ENCODE measurements around the gene RALGAPA2. TPM values are rescaled to one million over a fixed set of nuclear protein-coding genes. Genes with fewer than 3 reads are reported as not detected.

Gene RALGAPA2
- total and polyA plus RNA-seq, 2 experiments from 2014 or later, result 13.1 to 43.4 TPM

- TF ChIP-seq, protein P1, sequence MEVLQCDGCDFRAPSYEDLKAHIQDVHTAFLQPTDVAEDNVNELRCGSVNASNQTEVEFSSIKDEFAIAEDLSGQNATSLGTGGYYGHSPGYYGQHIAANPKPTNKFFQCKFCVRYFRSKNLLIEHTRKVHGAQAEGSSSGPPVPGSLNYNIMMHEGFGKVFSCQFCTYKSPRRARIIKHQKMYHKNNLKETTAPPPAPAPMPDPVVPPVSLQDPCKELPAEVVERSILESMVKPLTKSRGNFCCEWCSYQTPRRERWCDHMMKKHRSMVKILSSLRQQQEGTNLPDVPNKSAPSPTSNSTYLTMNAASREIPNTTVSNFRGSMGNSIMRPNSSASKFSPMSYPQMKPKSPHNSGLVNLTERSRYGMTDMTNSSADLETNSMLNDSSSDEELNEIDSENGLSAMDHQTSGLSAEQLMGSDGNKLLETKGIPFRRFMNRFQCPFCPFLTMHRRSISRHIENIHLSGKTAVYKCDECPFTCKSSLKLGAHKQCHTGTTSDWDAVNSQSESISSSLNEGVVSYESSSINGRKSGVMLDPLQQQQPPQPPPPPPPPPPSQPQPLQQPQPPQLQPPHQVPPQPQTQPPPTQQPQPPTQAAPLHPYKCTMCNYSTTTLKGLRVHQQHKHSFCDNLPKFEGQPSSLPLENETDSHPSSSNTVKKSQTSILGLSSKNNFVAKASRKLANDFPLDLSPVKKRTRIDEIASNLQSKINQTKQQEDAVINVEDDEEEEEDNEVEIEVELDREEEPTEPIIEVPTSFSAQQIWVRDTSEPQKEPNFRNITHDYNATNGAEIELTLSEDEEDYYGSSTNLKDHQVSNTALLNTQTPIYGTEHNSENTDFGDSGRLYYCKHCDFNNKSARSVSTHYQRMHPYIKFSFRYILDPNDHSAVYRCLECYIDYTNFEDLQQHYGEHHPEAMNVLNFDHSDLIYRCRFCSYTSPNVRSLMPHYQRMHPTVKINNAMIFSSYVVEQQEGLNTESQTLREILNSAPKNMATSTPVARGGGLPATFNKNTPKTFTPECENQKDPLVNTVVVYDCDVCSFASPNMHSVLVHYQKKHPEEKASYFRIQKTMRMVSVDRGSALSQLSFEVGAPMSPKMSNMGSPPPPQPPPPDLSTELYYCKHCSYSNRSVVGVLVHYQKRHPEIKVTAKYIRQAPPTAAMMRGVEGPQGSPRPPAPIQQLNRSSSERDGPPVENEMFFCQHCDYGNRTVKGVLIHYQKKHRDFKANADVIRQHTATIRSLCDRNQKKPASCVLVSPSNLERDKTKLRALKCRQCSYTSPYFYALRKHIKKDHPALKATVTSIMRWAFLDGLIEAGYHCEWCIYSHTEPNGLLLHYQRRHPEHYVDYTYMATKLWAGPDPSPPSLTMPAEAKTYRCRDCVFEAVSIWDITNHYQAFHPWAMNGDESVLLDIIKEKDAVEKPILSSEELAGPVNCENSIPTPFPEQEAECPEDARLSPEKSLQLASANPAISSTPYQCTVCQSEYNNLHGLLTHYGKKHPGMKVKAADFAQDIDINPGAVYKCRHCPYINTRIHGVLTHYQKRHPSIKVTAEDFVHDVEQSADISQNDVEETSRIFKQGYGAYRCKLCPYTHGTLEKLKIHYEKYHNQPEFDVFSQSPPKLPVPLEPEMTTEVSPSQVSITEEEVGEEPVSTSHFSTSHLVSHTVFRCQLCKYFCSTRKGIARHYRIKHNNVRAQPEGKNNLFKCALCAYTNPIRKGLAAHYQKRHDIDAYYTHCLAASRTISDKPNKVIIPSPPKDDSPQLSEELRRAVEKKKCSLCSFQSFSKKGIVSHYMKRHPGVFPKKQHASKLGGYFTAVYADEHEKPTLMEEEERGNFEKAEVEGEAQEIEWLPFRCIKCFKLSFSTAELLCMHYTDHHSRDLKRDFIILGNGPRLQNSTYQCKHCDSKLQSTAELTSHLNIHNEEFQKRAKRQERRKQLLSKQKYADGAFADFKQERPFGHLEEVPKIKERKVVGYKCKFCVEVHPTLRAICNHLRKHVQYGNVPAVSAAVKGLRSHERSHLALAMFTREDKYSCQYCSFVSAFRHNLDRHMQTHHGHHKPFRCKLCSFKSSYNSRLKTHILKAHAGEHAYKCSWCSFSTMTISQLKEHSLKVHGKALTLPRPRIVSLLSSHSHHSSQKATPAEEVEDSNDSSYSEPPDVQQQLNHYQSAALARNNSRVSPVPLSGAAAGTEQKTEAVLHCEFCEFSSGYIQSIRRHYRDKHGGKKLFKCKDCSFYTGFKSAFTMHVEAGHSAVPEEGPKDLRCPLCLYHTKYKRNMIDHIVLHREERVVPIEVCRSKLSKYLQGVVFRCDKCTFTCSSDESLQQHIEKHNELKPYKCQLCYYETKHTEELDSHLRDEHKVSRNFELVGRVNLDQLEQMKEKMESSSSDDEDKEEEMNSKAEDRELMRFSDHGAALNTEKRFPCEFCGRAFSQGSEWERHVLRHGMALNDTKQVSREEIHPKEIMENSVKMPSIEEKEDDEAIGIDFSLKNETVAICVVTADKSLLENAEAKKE (CRISPR knock-in tag; IDR thresholded peaks at IDR 0.05), result no peak
- TF ChIP-seq, protein P2, sequence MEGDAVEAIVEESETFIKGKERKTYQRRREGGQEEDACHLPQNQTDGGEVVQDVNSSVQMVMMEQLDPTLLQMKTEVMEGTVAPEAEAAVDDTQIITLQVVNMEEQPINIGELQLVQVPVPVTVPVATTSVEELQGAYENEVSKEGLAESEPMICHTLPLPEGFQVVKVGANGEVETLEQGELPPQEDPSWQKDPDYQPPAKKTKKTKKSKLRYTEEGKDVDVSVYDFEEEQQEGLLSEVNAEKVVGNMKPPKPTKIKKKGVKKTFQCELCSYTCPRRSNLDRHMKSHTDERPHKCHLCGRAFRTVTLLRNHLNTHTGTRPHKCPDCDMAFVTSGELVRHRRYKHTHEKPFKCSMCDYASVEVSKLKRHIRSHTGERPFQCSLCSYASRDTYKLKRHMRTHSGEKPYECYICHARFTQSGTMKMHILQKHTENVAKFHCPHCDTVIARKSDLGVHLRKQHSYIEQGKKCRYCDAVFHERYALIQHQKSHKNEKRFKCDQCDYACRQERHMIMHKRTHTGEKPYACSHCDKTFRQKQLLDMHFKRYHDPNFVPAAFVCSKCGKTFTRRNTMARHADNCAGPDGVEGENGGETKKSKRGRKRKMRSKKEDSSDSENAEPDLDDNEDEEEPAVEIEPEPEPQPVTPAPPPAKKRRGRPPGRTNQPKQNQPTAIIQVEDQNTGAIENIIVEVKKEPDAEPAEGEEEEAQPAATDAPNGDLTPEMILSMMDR (conservative IDR thresholded peaks at IDR 0.05; ENCODE audit: low read depth in 2 of 2), result no peak
- no peak for TF ChIP-seq POLR2AphosphoS5 (IDR thresholded peaks at IDR 0.05; ENCODE audit: low read depth)
Measured at GRCh38 chr20:20612251-20612650, 100.2 kb downstream of the RALGAPA2 start (continued).

GRCh38 chr20:20611167-20611566 is 101.3 kb downstream of the RALGAPA2 start:
- H3K9me2 ChIP-seq (ENCODE audit: insufficient read depth), result no peaks in the 10 kb centered on the region
- no peaks in the 10 kb centered on the region for H3K4me1 Mint-ChIP-seq
- H3K4me3 ChIP-seq, result no peak overlapping the region
- DNase-seq (ENCODE audit: low spot score) (no peak), ATAC-seq (no peak)
- no peaks in the 10 kb centered on the region; the same call in 1 of the 2 replicates for H4K20me1 ChIP-seq (replicated peaks; ENCODE audit: insufficient read depth)
- no peak overlapping the region for H2AFZ ChIP-seq
- no peak overlapping the region for H3K27ac ChIP-seq (ENCODE audit: low read depth)
- no peaks in the 10 kb centered on the region for H3K27me3 ChIP-seq (ENCODE audit: insufficient read depth)
- no peaks in the 10 kb centered on the region for H3F3A ChIP-seq (replicated peaks; ENCODE audit: low read depth)
- no peaks in the 10 kb centered on the region for H3K36me3 ChIP-seq (ENCODE audit: insufficient read depth)
- no peak overlapping the region for H3K4me3 Mint-ChIP-seq
- no peak overlapping the region for H3K27ac Mint-ChIP-seq
- H3K9me3 Mint-ChIP-seq, result no peaks in the 10 kb centered on the region
- no peaks in the 10 kb centered on the region for H3K4me1 ChIP-seq (ENCODE audit: insufficient read depth)
- peaks cover 4% of the 10 kb centered on the region for H3K27me3 Mint-ChIP-seq (ENCODE audit: insufficient read depth, low read depth, poor library complexity)
- TF ChIP-seq JUNB (IDR thresholded peaks at IDR 0.05; ENCODE audit: unreplicated experiment), result no peak
- no peak for TF ChIP-seq EZH2phosphoT487 (IDR thresholded peaks at IDR 0.05; ENCODE audit: unreplicated experiment)
- no peak for TF ChIP-seq NANOG (IDR thresholded peaks at IDR 0.05; ENCODE audit: borderline replicate concordance)
- no peak for TF ChIP-seq CREB1 (CRISPR knock-in tag; IDR thresholded peaks at IDR 0.05; ENCODE audit: low read depth)
- no peak for TF ChIP-seq STAT1 (IDR thresholded peaks at IDR 0.05; ENCODE audit: unreplicated experiment)
- TF ChIP-seq, protein P1 (CRISPR knock-in tag; IDR thresholded peaks at IDR 0.05), result no peak
- peaks cover 3% of the 10 kb centered on the region; the same call in 2 of the 3 replicates for H3K36me3 Mint-ChIP-seq (ENCODE audit: low read depth)
- H3K79me2 ChIP-seq (replicated peaks; ENCODE audit: insufficient read depth), result no peaks in the 10 kb centered on the region
- H3K4me2 ChIP-seq, result no peak overlapping the region
